ENCODE data around the gene PPIE. TPM values are rescaled to one million over a fixed set of nuclear protein-coding genes. Genes with fewer than 3 reads are reported as not detected.

Gene PPIE
- total RNA-seq, 1 donor from 2014 or later, result 16.6 TPM

DNA sequence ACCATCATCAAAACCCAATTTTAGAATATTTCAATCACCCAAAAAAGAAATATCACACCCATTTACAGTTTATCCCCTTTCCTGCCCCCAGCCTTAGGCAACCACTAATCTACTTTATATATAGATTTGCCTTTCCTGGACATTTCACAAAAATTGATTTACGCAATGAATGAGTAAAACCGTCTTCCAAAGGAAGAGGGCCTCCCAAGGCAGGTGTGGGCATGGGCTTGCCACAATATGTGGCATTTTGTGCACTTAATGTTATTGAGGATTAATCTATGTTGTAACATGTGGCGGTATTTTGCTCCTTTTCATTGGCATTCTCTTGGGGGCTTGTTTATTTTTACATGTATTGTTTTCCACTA lies 61.8 kb downstream of the PPIE start:
- DNase-seq (ENCODE audit: low spot score) (no peak), ATAC-seq (no peak)

GRCh38 chr1:39802496-39803260 lies 64.0 kb downstream of the PPIE start:
- no peak for DNase-seq (ENCODE audit: low spot score)
- ATAC-seq, result no peak

- DNase-seq (ENCODE audit: low spot score) (no peak), ATAC-seq (no peak)
Observed at GRCh38 chr1:39805385-39805784, 66.7 kb downstream of the PPIE start.

GRCh38 chr1:39808784-39809517 lies 70.3 kb downstream of the PPIE start:
- ATAC-seq, result no peak
- no peak for DNase-seq (ENCODE audit: low spot score)

GRCh38 chr1:39812913-39813312 lies 74.2 kb downstream of the PPIE start:
- DNase-seq (ENCODE audit: low spot score) (no peak), ATAC-seq (no peak)

Other genes with a start within 250 kb of the PPIE start
- not detected for gene BMP8A, start 247.2 kb upstream of the PPIE start, total RNA-seq
- 109 TPM for gene PABPC4, start 162.1 kb upstream of the PPIE start, total RNA-seq
- 1.9 TPM for gene HEYL, start 99.2 kb upstream of the PPIE start, total RNA-seq
- not detected for gene NT5C1A, start 66.8 kb upstream of the PPIE start, total RNA-seq
- 0.08 TPM for gene HPCAL4, start 47.4 kb upstream of the PPIE start, total RNA-seq
- gene OXCT2, start 32.5 kb downstream of the PPIE start, total RNA-seq, result not detected
- 0.10 TPM for gene BMP8B, start 50.0 kb downstream of the PPIE start, total RNA-seq
- 5.5 TPM for gene TRIT1, start 144.6 kb downstream of the PPIE start, total RNA-seq
- 14.7 TPM for gene MYCL, start 163.0 kb downstream of the PPIE start, total RNA-seq
- 108 TPM for gene MFSD2A, start 216.3 kb downstream of the PPIE start, total RNA-seq

Data from left lobe of liver (tissue), 2 donors.